HL-60/S4 (cell line): Measurements from ENCODE around the gene C16orf46.

Experiments used
- in situ Hi-C: fragments of 300-500 bp; cut with MboI; formaldehyde crosslinking; loops from 2 replicates; pipeline ENCODE4 v1.14.3; 2022; ENCODE audit warnings: low sequenced_read_pairs

Gene C16orf46

GRCh38 chr16:81018496-81018895, 58.5 kb downstream of the C16orf46 start:
- in situ Hi-C loops = no loop called here

GRCh38 chr16:81014672-81015071, 62.4 kb downstream of the C16orf46 start:
- in situ Hi-C loops = no loop called here

- in situ Hi-C loops = no loop called here
Measured at GRCh38 chr16:81012974-81013373, 64.1 kb downstream of the C16orf46 start.
